ENCODE data around the gene NDE1.
"Not testable (repeated sequence)": the region's sequence is repeated elsewhere in the genome, so short reads cannot be mapped to it uniquely, and the experiment has no call there.

The NDE1 gene

DNA sequence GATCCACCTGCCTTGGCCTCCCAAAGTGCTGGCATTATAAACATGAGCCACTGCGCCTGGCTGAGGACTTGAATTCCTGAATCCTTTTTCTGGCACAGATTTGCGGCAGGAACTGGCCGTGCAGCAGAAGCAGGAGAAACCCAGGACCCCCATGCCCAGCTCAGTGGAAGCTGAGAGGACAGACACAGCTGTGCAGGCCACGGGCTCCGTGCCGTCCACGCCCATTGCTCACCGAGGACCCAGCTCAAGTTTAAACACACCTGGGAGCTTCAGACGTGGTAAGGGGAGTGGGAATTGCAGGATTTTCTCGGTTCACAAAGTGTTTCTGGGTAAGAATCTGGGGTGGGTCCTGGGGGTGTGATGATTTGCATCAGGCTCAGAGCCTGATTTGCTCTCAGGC lies 41.0 kb downstream of the NDE1 start:
- Histone ChIP-seq H3K79me2 (ENCODE audit: insufficient read depth, low read length) (no peaks in the 10 kb centered on the region), H3F3A (ENCODE audit: insufficient read depth) (no peaks in the 10 kb centered on the region), H4K20me1 (ENCODE audit: low read depth, low read length) (no peaks in the 10 kb centered on the region), H3K4me2 (ENCODE audit: low read depth, low read length, poor library complexity, severe bottlenecking) (no peak overlapping the region), H3K27me3 (ENCODE audit: low read length) (no peaks in the 10 kb centered on the region), H3K9me2 (replicated peaks; ENCODE audit: insufficient read depth, low read length) (no peaks in the 10 kb centered on the region), H3K36me3 (ENCODE audit: low read length) (peaks cover 17% of the 10 kb centered on the region; the same call in 1 of the 2 replicates), H3K4me3 (ENCODE audit: insufficient read depth, low read length, poor library complexity, severe bottlenecking) (no peak overlapping the region), H3K9me3 (ENCODE audit: insufficient read depth, low read length) (no peaks in the 10 kb centered on the region), H3K9ac (ENCODE audit: low read length) (no peak overlapping the region), H2AFZ (ENCODE audit: low read depth, low read length, severe bottlenecking) (no peak overlapping the region), H3K27ac (ENCODE audit: low read depth, low read length) (no peak overlapping the region)
- TF ChIP-seq, protein P1, sequence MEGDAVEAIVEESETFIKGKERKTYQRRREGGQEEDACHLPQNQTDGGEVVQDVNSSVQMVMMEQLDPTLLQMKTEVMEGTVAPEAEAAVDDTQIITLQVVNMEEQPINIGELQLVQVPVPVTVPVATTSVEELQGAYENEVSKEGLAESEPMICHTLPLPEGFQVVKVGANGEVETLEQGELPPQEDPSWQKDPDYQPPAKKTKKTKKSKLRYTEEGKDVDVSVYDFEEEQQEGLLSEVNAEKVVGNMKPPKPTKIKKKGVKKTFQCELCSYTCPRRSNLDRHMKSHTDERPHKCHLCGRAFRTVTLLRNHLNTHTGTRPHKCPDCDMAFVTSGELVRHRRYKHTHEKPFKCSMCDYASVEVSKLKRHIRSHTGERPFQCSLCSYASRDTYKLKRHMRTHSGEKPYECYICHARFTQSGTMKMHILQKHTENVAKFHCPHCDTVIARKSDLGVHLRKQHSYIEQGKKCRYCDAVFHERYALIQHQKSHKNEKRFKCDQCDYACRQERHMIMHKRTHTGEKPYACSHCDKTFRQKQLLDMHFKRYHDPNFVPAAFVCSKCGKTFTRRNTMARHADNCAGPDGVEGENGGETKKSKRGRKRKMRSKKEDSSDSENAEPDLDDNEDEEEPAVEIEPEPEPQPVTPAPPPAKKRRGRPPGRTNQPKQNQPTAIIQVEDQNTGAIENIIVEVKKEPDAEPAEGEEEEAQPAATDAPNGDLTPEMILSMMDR (IDR thresholded peaks at IDR 0.05; ENCODE audit: insufficient read depth, low read length, poor library complexity, severe bottlenecking): no peak
- TF ChIP-seq EZH2phosphoT487 (conservative IDR thresholded peaks at IDR 0.05; ENCODE audit: low read length): no peak

GRCh38 chr16:15692508-15692907 lies 42.5 kb downstream of the NDE1 start:
- not testable (repeated sequence) for H3K9me2 ChIP-seq (replicated peaks; ENCODE audit: insufficient read depth, low read length); H3K27ac ChIP-seq (ENCODE audit: low read depth, low read length); H3K9me3 ChIP-seq (ENCODE audit: insufficient read depth, low read length); H3K27me3 ChIP-seq (ENCODE audit: low read length); H3F3A ChIP-seq (ENCODE audit: insufficient read depth); H3K79me2 ChIP-seq (ENCODE audit: insufficient read depth, low read length); H3K4me3 ChIP-seq (ENCODE audit: insufficient read depth, low read length, poor library complexity, severe bottlenecking); H4K20me1 ChIP-seq (ENCODE audit: low read depth, low read length); H3K4me2 ChIP-seq (ENCODE audit: low read depth, low read length, poor library complexity, severe bottlenecking); H3K9ac ChIP-seq (ENCODE audit: low read length); H2AFZ ChIP-seq (ENCODE audit: low read depth, low read length, severe bottlenecking)
- H3K36me3 ChIP-seq (ENCODE audit: low read length): peaks cover 19% of the 10 kb centered on the region; the same call in 1 of the 2 replicates

DNA sequence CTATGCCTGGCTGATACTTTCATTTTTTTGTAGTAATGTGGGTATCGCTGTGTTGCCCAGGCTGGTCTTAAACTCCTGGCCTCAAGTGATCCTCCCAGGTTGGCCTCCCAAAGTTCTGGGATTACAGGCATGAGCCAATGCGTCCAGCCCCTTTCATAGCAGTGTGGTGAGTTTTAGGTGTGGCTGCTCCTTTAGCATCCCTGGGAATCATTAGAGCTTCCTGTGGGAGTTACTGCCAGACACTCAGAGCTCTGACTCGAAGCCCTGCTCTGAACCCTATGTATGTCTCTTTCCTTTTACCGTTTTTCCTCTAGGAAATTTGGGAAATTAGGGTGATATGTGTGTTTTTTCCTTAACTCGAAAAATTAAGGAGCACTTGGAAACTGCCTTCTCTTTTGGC lies 44.5 kb downstream of the NDE1 start:
- no peaks in the 10 kb centered on the region for H4K20me1 ChIP-seq (ENCODE audit: low read depth, low read length)

DNA sequence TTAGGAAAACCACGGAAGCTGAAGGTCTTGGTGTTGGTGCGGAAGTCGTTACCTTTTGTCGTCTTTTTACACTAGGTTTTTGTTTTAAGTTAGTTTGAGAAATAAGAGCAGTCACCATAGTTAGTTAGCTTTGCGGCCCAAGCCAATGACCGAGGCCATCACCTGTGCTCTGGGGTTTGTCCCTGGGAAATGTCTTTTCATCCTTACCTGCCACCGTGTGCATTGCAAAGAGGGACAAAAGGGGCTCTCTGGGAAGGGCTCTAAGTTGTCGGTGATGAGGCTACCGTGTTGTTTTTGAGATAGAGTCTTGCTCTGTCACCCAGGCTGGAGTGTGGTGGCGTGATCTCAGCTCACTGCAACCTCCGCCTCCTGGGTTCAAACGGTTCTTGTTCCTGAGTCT lies 49.8 kb downstream of the NDE1 start:
- peaks cover 8% of the 10 kb centered on the region; the same call in 1 of the 2 replicates for H3K36me3 ChIP-seq (ENCODE audit: low read length)

More for the DNA sequence above, 44.5 kb downstream of the NDE1 start:
- Histone ChIP-seq H3K9me2 (replicated peaks; ENCODE audit: insufficient read depth, low read length) (no peaks in the 10 kb centered on the region), H2AFZ (ENCODE audit: low read depth, low read length, severe bottlenecking) (no peak overlapping the region), H3K79me2 (ENCODE audit: insufficient read depth, low read length) (no peaks in the 10 kb centered on the region), H3K27ac (ENCODE audit: low read depth, low read length) (no peak overlapping the region), H3K9ac (ENCODE audit: low read length) (no peak overlapping the region), H3K4me2 (ENCODE audit: low read depth, low read length, poor library complexity, severe bottlenecking) (no peak overlapping the region), H3K4me3 (ENCODE audit: insufficient read depth, low read length, poor library complexity, severe bottlenecking) (no peak overlapping the region), H3K9me3 (ENCODE audit: insufficient read depth, low read length) (no peaks in the 10 kb centered on the region), H3F3A (ENCODE audit: insufficient read depth) (no peaks in the 10 kb centered on the region), H3K27me3 (ENCODE audit: low read length) (no peaks in the 10 kb centered on the region), H3K36me3 (ENCODE audit: low read length) (peaks cover 12% of the 10 kb centered on the region; the same call in 1 of the 2 replicates)
- TF ChIP-seq, protein P1 (IDR thresholded peaks at IDR 0.05; ENCODE audit: insufficient read depth, low read length, poor library complexity, severe bottlenecking): no peak
- TF ChIP-seq EZH2phosphoT487 (conservative IDR thresholded peaks at IDR 0.05; ENCODE audit: low read length): no peak

More for the DNA sequence above, 49.8 kb downstream of the NDE1 start:
- no peaks in the 10 kb centered on the region for H3K9me2 ChIP-seq (replicated peaks; ENCODE audit: insufficient read depth, low read length)
- peaks cover 12% of the 10 kb centered on the region for H3F3A ChIP-seq (ENCODE audit: insufficient read depth)
- no peak overlapping the region for H3K4me3 ChIP-seq (ENCODE audit: insufficient read depth, low read length, poor library complexity, severe bottlenecking)
- H4K20me1 ChIP-seq (ENCODE audit: low read depth, low read length): no peaks in the 10 kb centered on the region
- H3K27ac ChIP-seq (ENCODE audit: low read depth, low read length): no peak overlapping the region
- no peak overlapping the region for H3K4me2 ChIP-seq (ENCODE audit: low read depth, low read length, poor library complexity, severe bottlenecking)
- no peak overlapping the region for H2AFZ ChIP-seq (ENCODE audit: low read depth, low read length, severe bottlenecking)
- TF ChIP-seq EZH2phosphoT487 (conservative IDR thresholded peaks at IDR 0.05; ENCODE audit: low read length): no peak
- TF ChIP-seq, protein P1 (IDR thresholded peaks at IDR 0.05; ENCODE audit: insufficient read depth, low read length, poor library complexity, severe bottlenecking): no peak
- H3K79me2 ChIP-seq (ENCODE audit: insufficient read depth, low read length): no peaks in the 10 kb centered on the region
- no peaks in the 10 kb centered on the region for H3K27me3 ChIP-seq (ENCODE audit: low read length)
- no peaks in the 10 kb centered on the region for H3K9me3 ChIP-seq (ENCODE audit: insufficient read depth, low read length)
- H3K9ac ChIP-seq (ENCODE audit: low read length): no peak overlapping the region
